Mesenteric fat pad (tissue), 1 donor: ENCODE data around the gene PRB3. TPM values are rescaled to one million over a fixed set of nuclear protein-coding genes. Genes with fewer than 3 reads are reported as not detected.

ENCODE experiments used
- DNase-seq: peaks from one replicate; pipeline ENCODE4 v3.0.0-alpha.2; 2020; ENCODE audit warnings: low spot score
- long read RNA-seq: library from polyadenylated mRNA; unstranded; transcript quantifications from one replicate; pipeline ENCODE4 v2.0.0, GENCODE V29; 2020
- total RNA-seq: library from RNA; stranded (reverse); fragmentation: NEBNext Ultra II Directional; extraction: Animal tissue kit (Norgen Biotek cat#: 25700); gene quantifications from one replicate; pipeline ENCODE4 v1.2.1, GENCODE V29; 2021
- donor health status: DM: yes; HTN: yes; CAD: no.

Gene PRB3
- total RNA-seq, result not detected
- long read RNA-seq, result 0 reads

DNA sequence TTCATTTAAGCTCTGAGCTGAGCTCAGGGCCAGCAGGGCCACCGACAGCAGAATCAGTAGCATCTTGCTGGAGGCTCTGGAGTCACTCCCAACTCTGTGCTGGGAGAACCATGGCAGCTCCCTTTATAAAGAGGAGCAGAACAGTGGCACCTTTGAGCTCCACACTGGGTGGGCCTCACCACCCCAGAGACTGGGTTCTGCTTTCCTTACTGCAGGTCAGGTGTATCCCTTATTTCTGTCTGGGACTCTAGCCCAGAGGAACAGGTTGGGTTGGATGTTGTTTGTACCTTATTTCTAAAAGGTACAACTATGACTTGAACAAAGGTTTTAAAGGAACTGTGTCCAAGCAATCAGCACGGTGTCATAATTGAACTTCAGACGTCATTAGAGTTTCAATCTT, at the start of gene PRB3:
PRB3 (minus strand) TSS at position 101 of the 400 bp plus-strand sequence; CDS start at position 63, 38 bp downstream.
- no peak for DNase-seq

DNA sequence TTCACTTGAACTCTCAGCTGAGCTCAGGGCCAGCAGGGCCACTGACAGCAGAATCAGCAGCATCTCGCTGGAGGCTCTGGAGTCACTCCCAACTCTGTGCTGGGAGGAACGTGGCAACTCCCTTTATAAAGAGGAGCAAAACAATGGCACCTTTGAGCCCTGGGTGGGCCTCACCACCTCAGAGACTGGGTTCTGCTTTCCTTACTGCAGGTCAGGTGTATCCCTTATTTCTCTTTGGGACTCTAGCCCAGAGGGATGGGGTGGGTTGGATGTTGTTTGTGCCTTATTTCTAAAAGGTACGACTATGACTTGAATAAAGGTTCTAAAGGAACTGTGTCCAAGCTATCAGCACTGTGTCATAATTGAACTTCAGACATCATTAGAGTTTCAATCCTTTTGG, 40.8 kb upstream of the PRB3 start, which contains the start of gene PRB4:
PRB4 (minus strand) TSS at position 101 of the 400 bp plus-strand sequence; CDS start at position 63, 38 bp downstream.
- DNase-seq, result no peak

- no peak for DNase-seq
These were observed 37.6 kb upstream of the PRB3 start for GRCh38 chr12:11307143-11307542.

GRCh38 chr12:11273449-11273848, 3.9 kb upstream of the PRB3 start:
- DNase-seq, result no peak

DNA sequence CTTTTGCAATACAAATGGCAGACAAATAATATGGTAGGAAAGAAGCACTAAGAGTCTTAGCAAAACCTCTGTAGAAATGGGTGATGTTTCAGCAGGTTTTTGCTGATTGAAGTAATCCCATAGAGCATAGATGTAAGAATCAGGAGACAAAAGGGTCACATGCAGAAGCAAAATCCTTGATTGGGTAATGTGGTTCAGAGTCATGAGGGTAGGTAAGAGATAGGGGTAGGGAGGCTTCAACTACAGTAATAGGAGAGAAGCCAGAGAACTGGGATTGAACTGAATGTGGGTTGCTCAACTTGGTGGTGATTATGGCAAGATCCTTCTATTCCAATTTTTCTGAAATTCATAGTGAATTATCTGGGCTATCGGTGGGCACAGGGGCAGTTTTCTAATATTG, 5.0 kb downstream of the PRB3 start:
- DNase-seq, result no peak

DNA sequence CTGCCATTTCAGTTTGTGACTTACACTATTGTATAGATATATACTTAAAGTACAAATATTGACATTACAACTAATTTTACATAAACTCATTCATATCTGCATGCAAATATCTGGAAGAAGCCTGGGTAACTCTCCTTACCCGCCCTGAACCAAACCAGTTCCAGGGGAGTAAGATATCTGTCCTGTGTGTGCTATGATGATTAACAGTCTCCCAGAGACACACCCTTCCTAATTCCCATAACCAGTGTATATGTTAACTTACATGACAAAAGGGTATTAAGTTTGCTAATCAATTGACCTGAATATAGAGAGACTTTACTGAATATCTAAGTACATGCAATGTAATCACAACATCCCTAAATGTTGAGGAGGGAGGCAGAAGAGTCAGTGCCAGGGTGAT, 23.0 kb downstream of the PRB3 start:
- no peak for DNase-seq

GRCh38 chr12:11242656-11243055, 26.9 kb downstream of the PRB3 start:
- no peak for DNase-seq

- DNase-seq, result no peak
These were observed 29.1 kb downstream of the PRB3 start for GRCh38 chr12:11240348-11240930.

DNA sequence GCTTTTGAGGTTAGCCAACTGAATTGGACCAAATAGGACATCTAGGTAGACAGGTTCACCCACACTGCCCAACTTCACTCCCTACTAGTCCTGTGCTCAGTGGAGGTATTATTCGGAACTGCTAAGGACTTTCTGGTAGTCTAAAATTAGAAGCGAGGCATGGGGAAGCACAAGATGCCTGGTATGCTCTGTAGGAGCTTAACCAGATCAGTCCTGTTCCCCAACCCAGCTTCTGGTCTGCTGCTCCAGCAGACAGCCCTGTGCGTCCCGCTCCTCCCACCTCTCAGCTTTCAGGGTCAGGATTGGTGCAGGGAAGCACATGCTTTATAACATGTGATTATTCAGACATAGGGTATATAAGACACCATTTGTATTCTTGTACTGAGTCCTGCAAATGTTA, 31.2 kb downstream of the PRB3 start:
- no peak for DNase-seq

DNA sequence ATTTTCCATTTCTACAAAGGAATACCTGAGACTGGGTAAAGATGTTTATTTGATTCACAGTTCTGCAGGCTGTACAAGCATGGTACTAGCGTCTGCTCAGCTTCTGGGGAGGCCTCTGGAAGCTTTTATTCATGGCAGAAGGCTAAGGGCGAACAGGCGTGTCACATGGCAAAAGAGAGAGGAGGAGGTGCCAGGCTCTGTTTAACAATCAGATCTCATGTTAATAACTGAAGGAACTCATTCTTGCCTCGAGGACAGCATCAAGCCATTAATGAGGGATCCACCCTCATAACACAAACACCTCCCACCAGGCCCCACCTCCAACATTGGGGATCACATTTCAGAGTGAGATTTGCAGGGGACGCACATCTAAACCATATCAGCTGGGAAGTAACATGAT, 36.0 kb downstream of the PRB3 start:
- DNase-seq, result no peak

GRCh38 chr12:11228296-11228879, 41.1 kb downstream of the PRB3 start:
- no peak for DNase-seq

DNA sequence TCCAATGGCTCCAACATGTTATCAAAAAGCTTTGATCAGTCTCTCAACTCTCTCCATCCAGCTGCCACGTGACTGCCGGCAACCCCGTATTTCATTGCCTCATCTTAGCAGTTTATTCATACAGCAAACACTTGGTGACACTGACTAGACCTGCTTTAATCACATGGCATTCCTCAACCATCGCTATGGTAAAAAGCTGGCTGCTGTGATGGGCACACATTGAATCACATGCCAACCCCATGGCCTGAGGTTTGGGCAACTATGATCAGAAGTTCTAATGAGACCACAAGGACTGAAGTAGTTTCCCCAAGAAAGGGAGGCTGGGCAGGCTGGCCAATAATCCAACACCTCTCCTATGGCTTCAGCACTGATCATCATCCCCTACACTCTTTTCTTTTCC, 42.1 kb downstream of the PRB3 start:
- DNase-seq, result no peak

Other genes starting within 250 kb of the PRB3 start
- gene TAS2R19, start 247.1 kb downstream of the PRB3 start, total RNA-seq, result 2.8 TPM
- 3.7 TPM for gene TAS2R31, start 238.3 kb downstream of the PRB3 start, total RNA-seq
- gene TAS2R46, start 207.4 kb downstream of the PRB3 start, total RNA-seq, result 1.8 TPM
- gene TAS2R43, start 177.4 kb downstream of the PRB3 start, total RNA-seq, result not detected
- 4.1 TPM for gene TAS2R30, start 135.1 kb downstream of the PRB3 start, total RNA-seq
- 8.6 TPM for gene SMIM10L1, start 98.5 kb downstream of the PRB3 start, total RNA-seq
- not detected for gene TAS2R42, start 82.8 kb downstream of the PRB3 start, total RNA-seq
- gene PRB4, start 40.7 kb upstream of the PRB3 start, total RNA-seq, result not detected
- not detected for gene PRB2, start 125.9 kb upstream of the PRB3 start, total RNA-seq